ENCODE results near the gene XPO5.
"Not testable (repeated sequence)": the region's sequence is repeated elsewhere in the genome, so short reads cannot be mapped to it uniquely, and the experiment has no call there.

Gene XPO5

DNA sequence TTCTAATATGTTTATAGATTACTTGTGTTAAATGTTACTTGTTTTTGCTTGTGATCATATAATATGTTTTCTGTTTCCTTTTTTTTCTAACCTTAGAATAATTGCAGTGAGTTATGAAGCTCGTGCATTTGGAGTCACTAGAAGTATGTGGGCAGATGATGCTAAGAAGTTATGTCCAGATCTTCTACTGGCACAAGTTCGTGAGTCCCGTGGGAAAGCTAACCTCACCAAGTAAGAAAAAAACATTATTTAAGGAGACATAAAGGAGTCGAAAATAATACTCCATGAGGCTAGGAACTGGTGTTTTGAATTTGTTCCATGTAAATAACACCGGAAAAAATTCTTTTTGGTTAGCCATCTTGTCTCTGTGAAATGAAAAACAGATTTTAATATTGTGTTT is 7.1 kb upstream of the XPO5 start:
- TF ChIP-seq, protein P1, sequence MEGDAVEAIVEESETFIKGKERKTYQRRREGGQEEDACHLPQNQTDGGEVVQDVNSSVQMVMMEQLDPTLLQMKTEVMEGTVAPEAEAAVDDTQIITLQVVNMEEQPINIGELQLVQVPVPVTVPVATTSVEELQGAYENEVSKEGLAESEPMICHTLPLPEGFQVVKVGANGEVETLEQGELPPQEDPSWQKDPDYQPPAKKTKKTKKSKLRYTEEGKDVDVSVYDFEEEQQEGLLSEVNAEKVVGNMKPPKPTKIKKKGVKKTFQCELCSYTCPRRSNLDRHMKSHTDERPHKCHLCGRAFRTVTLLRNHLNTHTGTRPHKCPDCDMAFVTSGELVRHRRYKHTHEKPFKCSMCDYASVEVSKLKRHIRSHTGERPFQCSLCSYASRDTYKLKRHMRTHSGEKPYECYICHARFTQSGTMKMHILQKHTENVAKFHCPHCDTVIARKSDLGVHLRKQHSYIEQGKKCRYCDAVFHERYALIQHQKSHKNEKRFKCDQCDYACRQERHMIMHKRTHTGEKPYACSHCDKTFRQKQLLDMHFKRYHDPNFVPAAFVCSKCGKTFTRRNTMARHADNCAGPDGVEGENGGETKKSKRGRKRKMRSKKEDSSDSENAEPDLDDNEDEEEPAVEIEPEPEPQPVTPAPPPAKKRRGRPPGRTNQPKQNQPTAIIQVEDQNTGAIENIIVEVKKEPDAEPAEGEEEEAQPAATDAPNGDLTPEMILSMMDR (conservative IDR thresholded peaks at IDR 0.05): no peak
- H3K27ac ChIP-seq: no peak overlapping the region

DNA sequence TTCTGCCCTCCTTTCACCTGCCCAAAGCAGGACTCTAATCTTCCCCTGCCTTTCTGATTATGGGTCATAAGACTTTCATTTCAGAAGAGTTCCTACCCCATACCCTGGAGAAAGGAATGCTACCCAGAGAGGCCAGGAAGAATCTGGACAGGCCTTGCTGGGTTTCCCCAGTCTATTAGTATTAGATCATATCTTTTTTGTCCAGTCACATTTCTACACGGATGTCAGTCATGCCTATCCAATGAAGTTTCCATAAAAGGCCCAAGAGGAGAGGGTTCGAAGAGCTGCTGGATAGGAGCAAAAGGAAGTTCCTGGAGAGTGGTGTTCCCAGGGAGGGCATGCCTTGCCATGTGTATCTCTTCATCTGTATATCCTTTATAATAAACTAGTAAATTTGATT is 3.3 kb upstream of the XPO5 start:
- peak overlapping the region; percentile 90 for H3K27ac ChIP-seq

DNA sequence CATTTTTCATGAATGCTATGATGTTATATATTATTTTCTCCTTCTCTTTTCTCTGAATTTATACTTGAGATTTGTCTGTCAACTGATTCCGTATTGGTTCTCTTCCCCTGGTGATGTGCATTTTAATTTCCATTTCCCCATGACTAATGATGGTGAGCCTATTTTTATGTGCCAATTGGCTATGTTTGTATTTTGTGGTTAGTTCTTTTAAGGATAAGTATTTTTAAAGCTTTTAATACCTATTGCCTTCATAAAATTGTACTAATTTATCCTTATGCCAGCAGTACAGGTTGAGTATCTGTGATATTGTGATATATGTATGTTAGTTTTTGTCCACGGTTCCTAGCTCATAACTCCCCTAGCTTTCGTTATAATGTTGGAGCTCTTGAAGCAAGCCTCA is 2.9 kb upstream of the XPO5 start:
- TF ChIP-seq, protein P1 (conservative IDR thresholded peaks at IDR 0.05): no peak
- H3K27ac ChIP-seq: peak overlapping the region; percentile 90

More for the DNA sequence above, 3.3 kb upstream of the XPO5 start:
- TF ChIP-seq, protein P1 (conservative IDR thresholded peaks at IDR 0.05): no peak

DNA sequence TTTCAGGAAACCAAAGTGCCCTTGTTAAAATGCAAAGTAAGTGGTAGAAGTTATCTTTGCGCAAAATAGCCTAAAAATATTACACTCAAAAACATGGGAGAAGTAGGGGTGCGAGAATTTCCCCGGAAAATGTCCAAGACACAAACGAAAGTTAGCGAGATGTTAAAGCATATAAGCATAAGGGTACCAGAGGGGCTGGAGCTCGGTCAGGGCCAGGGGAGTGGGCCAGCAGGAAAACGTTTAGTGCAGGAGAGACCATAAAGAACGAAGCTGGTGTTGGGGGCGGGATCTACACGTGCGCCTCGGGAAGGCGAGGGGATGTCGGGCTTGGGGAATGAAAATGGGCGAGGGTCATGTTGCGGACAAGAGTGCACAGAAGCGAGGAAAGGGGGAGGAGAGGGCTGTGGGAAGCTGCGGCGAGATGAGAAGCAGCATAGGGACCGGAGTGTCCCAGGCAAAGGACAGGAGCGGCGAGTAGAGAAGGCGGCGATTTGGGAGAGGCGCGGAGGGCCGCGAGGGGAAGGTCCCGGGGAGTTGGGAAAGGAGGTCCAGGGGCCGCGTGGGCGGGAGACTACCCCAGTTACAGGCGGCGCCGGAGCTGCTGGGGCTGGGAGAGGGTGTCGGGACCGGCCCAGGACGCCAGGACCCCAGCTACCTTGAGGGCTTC is 600 bp downstream of the XPO5 start:
- H3K27ac ChIP-seq: peak overlapping the region; percentile 90
- TF ChIP-seq, protein P1 (conservative IDR thresholded peaks at IDR 0.05): no peak

DNA sequence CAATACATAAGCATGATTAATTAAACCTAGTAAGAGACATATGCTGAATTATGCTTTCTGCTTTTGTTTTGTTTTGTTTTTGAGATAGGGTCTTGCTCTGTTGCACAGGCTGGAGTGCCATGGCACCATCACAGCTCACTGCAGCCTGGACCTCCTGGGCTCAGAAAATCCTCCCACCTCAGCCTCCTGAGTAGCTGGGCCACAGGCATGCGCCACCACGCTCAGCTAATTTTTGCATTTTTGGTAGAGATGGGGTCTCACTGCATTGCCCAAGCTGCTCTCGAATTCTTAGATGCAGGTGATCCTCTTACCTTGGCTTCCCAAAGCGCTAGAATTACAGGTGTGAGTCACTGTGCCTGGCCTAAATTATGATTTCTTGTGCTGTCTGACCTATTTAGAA is 3.8 kb downstream of the XPO5 start:
- peak overlapping the region; percentile 41; the same call in 1 of the 2 replicates for H3K27ac ChIP-seq
- TF ChIP-seq, protein P1 (conservative IDR thresholded peaks at IDR 0.05): no peak

DNA sequence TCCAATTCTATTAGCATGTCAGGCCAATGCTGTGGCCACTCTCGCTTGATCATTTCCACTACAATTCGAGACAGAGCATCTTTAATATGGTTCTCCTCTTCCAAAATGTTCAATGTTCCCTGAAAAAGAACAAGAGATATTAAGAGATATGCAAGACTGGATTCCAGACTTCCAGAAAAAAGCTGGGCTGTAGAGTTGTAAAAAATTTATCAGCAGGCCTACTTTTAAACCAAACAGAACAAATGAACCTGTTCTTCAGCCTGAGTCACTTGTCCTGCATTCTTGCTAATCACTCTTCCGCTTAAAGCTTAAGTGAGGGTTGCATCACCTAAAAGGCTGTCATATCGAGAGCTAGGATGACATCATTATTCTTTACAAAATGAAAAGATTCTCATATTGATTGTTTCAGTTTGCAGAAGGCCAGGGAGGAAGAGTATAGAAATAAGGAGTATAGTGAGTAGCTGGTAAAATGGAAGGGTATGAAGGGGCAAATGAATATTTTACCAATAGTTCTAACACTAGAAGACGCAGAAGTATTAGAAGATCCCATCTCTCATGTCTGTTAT is 4.9 kb downstream of the XPO5 start:
- TF ChIP-seq, protein P1 (conservative IDR thresholded peaks at IDR 0.05): no peak
- H3K27ac ChIP-seq: peak overlapping the region; percentile 41

DNA sequence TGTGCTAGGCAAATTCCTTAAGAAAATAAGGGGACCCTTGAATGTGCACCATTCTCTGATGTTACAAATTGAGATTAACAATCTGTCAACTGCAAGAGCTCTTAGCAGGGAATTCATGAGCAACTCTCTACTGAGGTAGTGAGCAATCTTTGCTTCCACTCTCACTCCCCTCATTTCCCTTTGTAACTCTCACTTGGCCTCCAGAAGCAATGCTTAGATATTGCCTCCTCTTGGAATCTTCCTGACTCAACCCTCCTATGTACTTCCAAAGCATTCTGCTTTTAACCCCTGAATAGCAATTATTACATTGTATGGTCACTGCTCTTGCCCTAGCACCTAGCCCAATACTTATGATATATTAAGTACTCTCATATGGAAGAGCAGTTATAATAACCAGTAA is 16.5 kb downstream of the XPO5 start:
- H3K27ac ChIP-seq: no peak overlapping the region
- TF ChIP-seq, protein P1 (conservative IDR thresholded peaks at IDR 0.05): no peak

DNA sequence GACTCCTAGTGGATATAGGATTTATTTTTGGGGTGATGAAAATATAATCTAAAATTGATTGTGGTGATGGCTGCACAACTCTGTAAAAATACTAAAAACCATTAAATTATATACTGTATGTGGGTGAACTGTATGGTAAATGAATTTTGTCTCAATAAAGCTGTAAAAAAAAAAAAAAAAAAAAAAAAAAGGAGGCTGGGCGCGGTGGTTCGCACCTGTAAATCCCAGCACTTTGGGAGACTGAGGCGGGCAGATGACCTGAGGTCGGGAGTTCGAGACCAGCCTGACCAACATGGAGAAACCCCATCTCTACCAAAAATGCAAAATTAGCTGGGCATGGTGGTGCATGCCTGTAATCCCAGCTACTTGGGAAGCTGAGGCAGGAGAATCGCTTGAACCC is 18.2 kb downstream of the XPO5 start:
- not testable (repeated sequence) for H3K27ac ChIP-seq

All from VCaP (cell line).